VCaP (cell line): ENCODE results near the gene SERPINE2.

Experiments used
- H3K27ac ChIP-seq: fragments of 450-650 bp; 2 replicates; pipeline ENCODE4 v1.5.1; 2017
- CTCF ChIP-seq: fragments of 450-650 bp; conservative IDR thresholded peaks from 2 replicates; pipeline ENCODE4 v1.5.1; 2017; ENCODE audit warnings: mild to moderate bottlenecking, moderate library complexity

Gene SERPINE2

GRCh38 chr2:224060783-224061482, 21.8 kb upstream of the SERPINE2 start:
- TF ChIP-seq CTCF, result no peak
- no peak overlapping the region for H3K27ac ChIP-seq

- no peak overlapping the region for H3K27ac ChIP-seq
These were observed 20.1 kb upstream of the SERPINE2 start for GRCh38 chr2:224059178-224059577.

GRCh38 chr2:224058048-224058775, 19.1 kb upstream of the SERPINE2 start:
- no peak overlapping the region for H3K27ac ChIP-seq
- no peak for TF ChIP-seq CTCF

More at GRCh38 chr2:224059178-224059577, 20.1 kb upstream of the SERPINE2 start:
- no peak for TF ChIP-seq CTCF

GRCh38 chr2:224056889-224057288, 17.8 kb upstream of the SERPINE2 start:
- H3K27ac ChIP-seq, result no peak overlapping the region
- TF ChIP-seq CTCF, result no peak

GRCh38 chr2:224055101-224055500, 16.0 kb upstream of the SERPINE2 start:
- H3K27ac ChIP-seq, result no peak overlapping the region
- TF ChIP-seq CTCF, result no peak

- no peak overlapping the region for H3K27ac ChIP-seq
- no peak for TF ChIP-seq CTCF
These were observed 7.7 kb upstream of the SERPINE2 start for GRCh38 chr2:224046752-224047151.

GRCh38 chr2:224042191-224042696, 3.2 kb upstream of the SERPINE2 start:
- H3K27ac ChIP-seq, result no peak overlapping the region
- no peak for TF ChIP-seq CTCF
